Ecto neural progenitor cell (in vitro differentiated cells): Measurements from ENCODE around the gene EFNA5.
"Not testable (repeated sequence)": the region's sequence is repeated elsewhere in the genome, so short reads cannot be mapped to it uniquely, and the experiment has no call there.

Experiments used
- DNase-seq: peaks from one replicate; pipeline ENCODE4 v3.0.0-alpha.2; 2018; ENCODE audit warnings: low spot score

The EFNA5 gene

GRCh38 chr5:107517185-107518033 lies 153.3 kb downstream of the EFNA5 start:
- no peak for DNase-seq

- no peak for DNase-seq
These were observed 154.1 kb downstream of the EFNA5 start for GRCh38 chr5:107516452-107517184.

- no peak for DNase-seq
These were observed 155.1 kb downstream of the EFNA5 start for GRCh38 chr5:107515521-107516080.

- no peak for DNase-seq
These were observed 156.4 kb downstream of the EFNA5 start for GRCh38 chr5:107514305-107514704.

- DNase-seq, result no peak
These were observed 157.2 kb downstream of the EFNA5 start for GRCh38 chr5:107513337-107514085.

- no peak for DNase-seq
These were observed 158.7 kb downstream of the EFNA5 start for GRCh38 chr5:107512029-107512428.

- DNase-seq, result no peak
These were observed 160.6 kb downstream of the EFNA5 start for GRCh38 chr5:107510125-107510524.

- no peak for DNase-seq
These were observed 162.6 kb downstream of the EFNA5 start for GRCh38 chr5:107508097-107508496.

GRCh38 chr5:107505763-107506534 lies 164.8 kb downstream of the EFNA5 start:
- DNase-seq, result no peak

GRCh38 chr5:107504424-107504823 lies 166.3 kb downstream of the EFNA5 start:
- no peak for DNase-seq

- DNase-seq, result no peak
These were observed 168.1 kb downstream of the EFNA5 start for GRCh38 chr5:107502676-107503060.

- DNase-seq, result no peak
These were observed 168.6 kb downstream of the EFNA5 start for GRCh38 chr5:107501965-107502675.

- no peak for DNase-seq
These were observed 169.9 kb downstream of the EFNA5 start for GRCh38 chr5:107500840-107501239.

- no peak for DNase-seq
These were observed 170.4 kb downstream of the EFNA5 start for GRCh38 chr5:107500347-107500746.

- no peak for DNase-seq
These were observed 171.0 kb downstream of the EFNA5 start for GRCh38 chr5:107499776-107500175.

GRCh38 chr5:107499237-107499636 lies 171.5 kb downstream of the EFNA5 start:
- DNase-seq, result no peak

- no peak for DNase-seq
These were observed 174.3 kb downstream of the EFNA5 start for GRCh38 chr5:107496466-107496865.

- DNase-seq, result not testable (repeated sequence)
These were observed 176.6 kb downstream of the EFNA5 start for GRCh38 chr5:107494129-107494528.

- DNase-seq, result no peak
These were observed 183.6 kb downstream of the EFNA5 start for GRCh38 chr5:107487056-107487542.

- no peak for DNase-seq
These were observed 184.2 kb downstream of the EFNA5 start for GRCh38 chr5:107486489-107486888.

GRCh38 chr5:107485184-107485583 lies 185.6 kb downstream of the EFNA5 start:
- no peak for DNase-seq
